ENCODE measurements around the gene MAN2A1. TPM values are rescaled to one million over a fixed set of nuclear protein-coding genes. Genes with fewer than 3 reads are reported as not detected.

Gene MAN2A1
- total RNA-seq, 4 donors from 2014 or later: 53.1 to 83.6 (median 59.3) TPM

GRCh38 chr5:109907731-109908130 is 218.0 kb downstream of the MAN2A1 start:
- TF ChIP-seq CTCF (IDR thresholded peaks at IDR 0.05): no peak
- TF ChIP-seq POLR2A (IDR thresholded peaks at IDR 0.05): no peak
- Histone ChIP-seq H3K36me3 (no peaks in the 10 kb centered on the region), H3K27me3 (no peaks in the 10 kb centered on the region), H3K4me3 (replicated peaks in 1 of 3) (no peak overlapping the region), H3K27ac (no peak overlapping the region), H3K4me1 (peaks cover 0 to 8% of the 10 kb centered on the region in 2 donors), H3K9me3 (no peaks in the 10 kb centered on the region)
- intact Hi-C loops (cut with DNase I): no loop called here
- DNase-seq: no peak
- WGBS, 2 donors: 87 to 88% methylated on average over 2 of the region's 2 CpGs

- TF ChIP-seq CTCF (IDR thresholded peaks at IDR 0.05) (no peak), POLR2A (IDR thresholded peaks at IDR 0.05) (no peak)
- Histone ChIP-seq H3K27ac (no peak overlapping the region), H3K4me1 (peaks cover 0 to 8% of the 10 kb centered on the region in 2 donors), H3K36me3 (no peaks in the 10 kb centered on the region), H3K4me3 (replicated peaks in 1 of 3) (no peak overlapping the region), H3K27me3 (no peaks in the 10 kb centered on the region), H3K9me3 (no peaks in the 10 kb centered on the region)
- intact Hi-C loops (cut with DNase I): no loop called here
- DNase-seq: no peak
- WGBS, 2 donors: 91 to 92% methylated on average over 3 of the region's 3 CpGs
Measured at GRCh38 chr5:109908366-109908765, 218.6 kb downstream of the MAN2A1 start.

GRCh38 chr5:109910874-109911273 is 221.1 kb downstream of the MAN2A1 start:
- H3K4me3 ChIP-seq (replicated peaks in 1 of 3): no peak overlapping the region
- H3K27me3 ChIP-seq: no peaks in the 10 kb centered on the region
- no peaks in the 10 kb centered on the region for H3K36me3 ChIP-seq
- DNase-seq: no peak
- intact Hi-C loops (cut with DNase I): no loop called here
- no peak overlapping the region for H3K27ac ChIP-seq
- peaks cover 0 to 4% of the 10 kb centered on the region in 2 donors for H3K4me1 ChIP-seq
- TF ChIP-seq CTCF (IDR thresholded peaks at IDR 0.05) (no peak), POLR2A (IDR thresholded peaks at IDR 0.05) (no peak)
- 87 to 90% methylated on average over 5 of the region's 5 CpGs for WGBS, 2 donors
- no peaks in the 10 kb centered on the region for H3K9me3 ChIP-seq

GRCh38 chr5:109911731-109912130 is 222.0 kb downstream of the MAN2A1 start:
- Histone ChIP-seq H3K9me3 (no peaks in the 10 kb centered on the region), H3K27ac (no peak overlapping the region), H3K36me3 (no peaks in the 10 kb centered on the region), H3K4me1 (no peaks in the 10 kb centered on the region), H3K27me3 (no peaks in the 10 kb centered on the region), H3K4me3 (replicated peaks in 1 of 3) (no peak overlapping the region)
- 74 to 84% methylated on average over 3 of the region's 3 CpGs for WGBS, 2 donors
- intact Hi-C loops (cut with DNase I): no loop called here
- TF ChIP-seq POLR2A (IDR thresholded peaks at IDR 0.05) (no peak), CTCF (IDR thresholded peaks at IDR 0.05) (no peak)
- no peak for DNase-seq

- TF ChIP-seq CTCF (IDR thresholded peaks at IDR 0.05) (no peak), POLR2A (IDR thresholded peaks at IDR 0.05) (no peak)
- 86% methylated on average over 2 of the region's 2 CpGs for WGBS, 2 donors
- no peaks in the 10 kb centered on the region for H3K4me1 ChIP-seq
- H3K36me3 ChIP-seq: no peaks in the 10 kb centered on the region
- intact Hi-C loops (cut with DNase I): no loop called here
- no peak for DNase-seq
- no peak overlapping the region for H3K4me3 ChIP-seq (replicated peaks in 1 of 3)
- no peak overlapping the region for H3K27ac ChIP-seq
- H3K9me3 ChIP-seq: no peaks in the 10 kb centered on the region
- H3K27me3 ChIP-seq: no peaks in the 10 kb centered on the region
Measured at GRCh38 chr5:109914906-109915305, 225.2 kb downstream of the MAN2A1 start.
